ENCODE results near the gene TUBB4B.

- peak; percentile 41; the same call in 1 of the 2 replicates for TF ChIP-seq POLR2AphosphoS5 (IDR thresholded peaks at IDR 0.05; ENCODE audit: low read depth, low read length)
- TF ChIP-seq SIN3A (IDR thresholded peaks at IDR 0.05; ENCODE audit: borderline replicate concordance, insufficient read depth, low read length), result no peak
These were observed 1.4 kb downstream of the TUBB4B start for GRCh38 chr9:137242269-137243203.

Measured in PFSK-1 (cell line).